Muscle of back (tissue), 11 donors: ENCODE measurements around the gene CSNK1E. TPM values are rescaled to one million over a fixed set of nuclear protein-coding genes. Genes with fewer than 3 reads are reported as not detected.

Source experiments
- DNase-seq, 3 donors: peaks; one replicate each; pipeline versions ENCODE4 v3.0.0 to v3.0.0-alpha.2; 2013
- polyA plus RNA-seq, 10 donors: library from polyadenylated mRNA; unstranded; fragments of 120-200 nt; gene quantifications; one replicate each; pipeline ENCODE4 v1.2.1, GENCODE V29; 2013; ENCODE audit not compliant: insufficient read length in 10 of 10

Gene CSNK1E
- polyA plus RNA-seq, 10 donors: 91.7 to 155 (median 105) TPM

DNA sequence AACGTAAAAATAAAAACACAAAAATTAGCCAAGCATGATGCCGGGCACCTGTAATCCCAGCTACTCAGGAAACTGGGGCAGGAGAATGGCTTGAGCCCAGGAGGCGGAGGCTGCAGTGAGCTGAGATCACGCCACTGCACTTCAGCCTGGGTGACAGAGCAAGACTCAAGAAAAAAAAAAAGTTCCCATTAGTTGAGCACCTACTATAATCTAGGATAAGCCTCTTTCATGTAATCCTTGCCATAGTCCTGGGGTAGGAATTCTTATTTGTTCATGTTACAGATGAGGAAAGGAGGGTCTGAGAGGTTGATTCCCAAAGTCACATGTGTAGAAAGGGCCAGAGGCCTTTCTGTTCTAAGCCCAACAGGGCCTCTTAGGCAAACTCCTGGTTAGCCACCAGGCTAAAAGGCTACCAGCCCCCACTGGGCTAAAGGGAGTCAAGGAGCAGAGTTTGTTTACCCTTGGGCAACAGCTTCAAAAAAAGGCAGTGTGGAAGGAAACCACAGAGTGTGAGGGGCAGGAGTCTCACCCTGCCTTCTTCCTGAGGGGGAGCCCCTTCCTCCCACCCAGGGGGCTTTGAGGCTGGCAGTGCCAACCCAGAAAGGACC lies 21.6 kb upstream of the CSNK1E start:
- DNase-seq: no peak

DNA sequence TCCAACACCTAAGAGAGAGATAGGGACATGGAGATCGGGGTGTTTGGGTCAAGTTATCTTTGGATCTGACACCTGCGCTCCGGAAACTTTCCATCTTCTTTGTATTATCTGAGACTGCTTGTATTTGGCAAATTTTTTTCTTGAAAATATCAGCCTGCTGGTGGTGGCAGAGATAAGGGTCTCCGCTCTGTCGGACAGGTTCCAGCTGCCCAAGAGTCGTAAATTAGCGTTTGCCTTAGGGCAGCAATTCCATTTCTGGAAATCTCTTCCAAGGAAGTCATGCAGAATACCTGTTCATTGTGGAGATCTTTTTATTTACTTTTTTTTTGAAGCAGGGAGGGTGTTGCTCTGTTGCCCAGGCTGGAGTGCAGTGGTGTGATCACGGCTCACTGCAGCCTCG lies 19.5 kb upstream of the CSNK1E start:
- no peak for DNase-seq

DNA sequence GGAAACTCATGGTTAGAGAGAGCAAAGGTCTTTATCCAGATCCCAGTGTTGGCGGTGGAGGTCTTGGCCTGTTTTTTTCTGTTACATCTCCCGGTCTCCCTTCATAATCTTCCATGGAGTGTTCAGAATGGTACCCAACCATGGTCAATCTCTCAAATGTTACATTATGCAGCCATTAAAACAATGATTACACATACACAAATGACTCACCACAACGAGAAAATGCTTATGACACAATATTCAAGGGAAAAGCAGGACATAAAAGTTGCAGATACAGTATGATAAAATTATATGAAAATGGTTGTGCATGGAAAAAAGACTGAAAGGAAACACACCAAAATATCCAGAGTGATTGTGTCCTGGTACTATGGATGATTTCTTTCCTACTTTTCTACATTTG lies 17.8 kb upstream of the CSNK1E start:
- DNase-seq: no peak

DNA sequence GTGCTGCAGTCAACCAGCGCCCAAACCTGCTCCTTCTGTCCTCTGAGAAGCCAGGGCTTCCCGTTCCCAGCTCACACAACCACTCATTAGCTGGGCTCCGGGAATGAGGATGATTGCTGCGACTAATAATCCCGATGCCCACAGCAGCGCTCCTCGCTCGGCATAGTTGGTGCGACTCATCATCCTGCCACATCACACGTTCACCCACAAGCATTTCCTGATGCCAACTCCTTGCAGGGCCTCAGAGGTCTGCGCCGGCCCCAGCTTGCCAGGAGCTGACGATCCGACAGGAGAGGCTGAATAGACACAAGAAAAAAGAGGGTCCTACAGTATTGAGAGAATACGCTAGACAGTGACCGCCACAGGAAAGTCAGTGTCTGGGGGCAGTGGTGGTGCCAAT lies 10.6 kb upstream of the CSNK1E start:
- DNase-seq: peak in 1 of 3 donors; percentile 25

DNA sequence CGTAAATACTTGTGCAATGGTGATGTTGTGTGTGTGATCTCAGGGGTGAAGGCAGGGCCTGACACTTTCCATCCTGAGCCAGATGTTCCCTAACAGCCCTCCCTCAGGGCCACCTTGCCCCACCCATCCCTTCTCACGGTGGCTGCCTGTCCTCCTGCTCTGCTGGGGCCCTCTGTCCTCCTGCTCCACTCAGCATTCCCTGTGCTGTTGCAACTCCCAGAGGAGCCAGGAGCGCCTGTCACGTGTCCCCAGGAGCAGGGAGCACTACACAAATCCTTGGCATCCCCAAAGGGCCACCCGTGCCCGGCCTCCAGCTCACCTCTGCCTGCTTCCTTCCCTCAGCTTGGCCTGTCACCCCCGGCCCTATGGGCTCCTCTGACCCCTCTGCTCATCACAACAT lies 10.2 kb upstream of the CSNK1E start:
- no peak for DNase-seq

DNA sequence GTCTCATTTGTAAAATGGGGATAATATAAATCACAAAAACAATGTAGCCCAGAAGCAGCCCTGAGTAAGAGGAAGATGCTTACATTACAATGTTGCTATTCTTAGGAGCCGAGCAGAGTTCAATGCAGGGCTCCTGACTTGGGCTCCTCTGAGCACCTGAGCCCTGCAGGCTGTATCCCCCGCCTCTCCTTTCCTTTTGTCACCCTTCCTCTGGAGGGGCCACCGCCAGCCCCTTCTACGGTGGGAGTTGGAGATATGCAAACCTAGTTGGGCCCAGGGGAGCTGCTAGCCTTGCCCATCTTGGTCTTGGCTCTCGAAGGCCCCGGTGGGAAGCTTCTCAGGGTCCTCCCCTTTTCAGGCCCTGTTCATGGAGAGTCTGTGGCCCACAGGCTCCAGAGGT lies 8.4 kb upstream of the CSNK1E start:
- DNase-seq: no peak

DNA sequence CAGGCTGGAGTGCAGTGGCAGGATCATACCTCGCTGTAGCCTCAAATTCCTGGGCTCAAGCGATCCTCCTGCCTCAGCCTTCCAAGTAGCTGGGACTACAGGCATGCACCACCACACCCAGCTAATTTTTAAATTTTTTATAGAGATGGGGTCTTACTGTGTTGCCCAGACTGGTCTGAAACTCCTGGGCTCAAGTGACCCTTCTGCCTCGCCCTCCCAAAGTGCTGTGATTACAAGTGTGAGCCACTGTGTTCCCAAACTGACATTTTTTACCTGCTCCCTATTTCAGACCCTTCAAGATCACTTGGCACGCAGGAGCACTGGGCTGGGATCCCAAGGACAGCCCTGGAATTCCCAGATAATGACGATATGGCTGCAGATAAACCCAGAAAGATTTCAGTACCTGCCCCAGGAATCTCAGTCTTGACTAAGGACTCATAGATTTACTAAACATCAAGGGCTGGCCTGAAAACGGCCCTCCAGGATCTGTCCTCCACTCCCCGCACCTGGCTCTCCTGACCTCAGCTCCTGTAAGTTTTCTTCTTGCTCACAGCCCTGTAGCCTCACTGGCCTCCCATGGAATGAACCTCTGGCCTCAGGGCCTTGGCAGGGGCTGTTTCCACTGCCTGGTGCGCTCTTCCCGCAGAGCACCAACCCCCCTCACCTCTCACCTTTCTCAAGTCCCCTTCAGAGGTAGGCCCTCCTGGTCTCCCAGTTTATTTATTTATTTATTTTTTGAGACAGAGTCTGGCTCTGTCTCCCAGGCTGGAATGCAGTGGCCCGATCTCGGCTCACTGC lies 3.6 kb upstream of the CSNK1E start:
- DNase-seq: no peak

DNA sequence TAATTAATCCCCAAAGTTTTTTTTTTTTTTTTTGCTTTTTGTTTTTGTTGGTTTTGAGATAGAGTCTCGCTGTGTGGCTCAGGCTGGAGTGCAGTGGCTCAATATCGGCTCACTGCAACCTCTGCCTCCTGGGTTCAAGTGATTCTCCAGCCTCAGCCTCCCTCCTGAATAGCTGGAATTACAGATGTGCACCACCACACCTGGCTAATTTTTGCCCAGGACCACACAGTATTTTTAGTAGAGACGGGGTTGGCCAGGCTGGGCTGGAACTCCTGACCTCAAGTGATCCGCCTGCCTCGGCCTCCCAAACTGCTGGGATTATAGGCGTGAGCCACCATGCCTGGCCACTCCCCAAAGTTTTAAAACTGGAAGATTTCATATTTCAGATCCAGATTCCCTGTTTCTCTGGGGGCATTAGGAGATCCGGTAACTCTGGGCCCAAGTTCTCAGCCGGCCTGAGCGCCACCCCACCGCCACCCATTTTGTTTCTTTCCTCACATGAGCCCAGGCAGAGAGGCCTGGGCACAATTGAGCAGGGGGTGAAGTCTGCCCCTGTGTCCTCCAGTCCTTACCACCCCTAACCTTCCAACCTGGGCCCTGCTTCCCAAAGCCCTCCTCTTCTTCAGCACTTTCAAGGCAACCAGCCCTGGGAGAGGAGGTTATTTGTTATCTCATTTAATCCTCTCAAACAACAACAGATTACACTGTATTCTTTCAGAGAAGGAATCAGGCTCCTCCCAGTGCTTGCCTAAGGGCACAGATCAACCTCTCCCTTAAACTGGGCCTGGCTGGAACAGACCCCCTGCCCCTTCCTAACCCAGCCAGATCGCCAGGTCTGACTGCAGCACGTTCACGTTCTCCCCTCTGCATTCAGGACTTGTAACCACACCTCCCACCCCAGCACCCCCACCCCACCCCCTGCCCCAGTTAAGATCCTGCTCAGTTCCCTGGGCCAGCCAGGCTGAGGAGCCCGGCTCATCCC lies 1.9 kb upstream of the CSNK1E start:
- no peak for DNase-seq

- DNase-seq: peak; percentile 61 to 83 (median 79)
These were observed 922 bp upstream of the CSNK1E start for GRCh38 chr22:38317995-38318715.

GRCh38 chr22:38316364-38317121 lies 690 bp downstream of the CSNK1E start:
- DNase-seq: peak; percentile 54 to 94 (median 85)

GRCh38 chr22:38315823-38316363 lies 1.3 kb downstream of the CSNK1E start:
- no peak for DNase-seq

- peak in 2 of 3 donors; percentile 43 to 72 for DNase-seq
These were observed 2.1 kb downstream of the CSNK1E start for GRCh38 chr22:38314933-38315822.

GRCh38 chr22:38314051-38314932 lies 2.9 kb downstream of the CSNK1E start:
- peak in 1 of 3 donors; percentile 57 for DNase-seq

DNA sequence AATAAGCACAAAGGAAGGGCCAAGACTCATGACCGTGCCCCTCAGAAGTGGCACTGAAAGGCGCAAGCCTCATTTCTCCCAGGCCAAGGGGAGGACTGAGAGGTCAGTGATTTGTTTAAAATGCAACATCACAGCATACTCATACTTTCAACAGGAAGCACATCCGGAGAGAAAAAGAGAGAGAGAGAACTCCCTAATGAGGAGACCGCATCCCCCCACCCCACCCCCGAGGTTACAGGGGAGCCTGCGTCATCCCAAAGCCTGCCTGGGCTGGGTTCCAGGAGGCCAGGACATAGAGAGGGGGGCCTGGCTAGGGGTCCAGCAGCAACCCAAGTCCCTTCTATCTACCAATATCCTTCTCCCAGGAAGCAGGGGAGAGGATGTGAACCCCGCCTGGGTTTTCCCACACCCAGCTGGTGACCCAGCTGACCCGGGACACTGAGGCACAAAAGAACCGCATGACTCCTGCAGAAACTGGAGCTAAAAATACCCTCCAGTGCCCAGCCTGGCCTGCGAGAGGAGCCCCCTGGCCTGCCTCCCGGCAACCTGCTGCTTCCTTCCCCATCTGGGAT lies 3.8 kb downstream of the CSNK1E start:
- DNase-seq: peak; percentile 70 to 88 (median 80)

DNA sequence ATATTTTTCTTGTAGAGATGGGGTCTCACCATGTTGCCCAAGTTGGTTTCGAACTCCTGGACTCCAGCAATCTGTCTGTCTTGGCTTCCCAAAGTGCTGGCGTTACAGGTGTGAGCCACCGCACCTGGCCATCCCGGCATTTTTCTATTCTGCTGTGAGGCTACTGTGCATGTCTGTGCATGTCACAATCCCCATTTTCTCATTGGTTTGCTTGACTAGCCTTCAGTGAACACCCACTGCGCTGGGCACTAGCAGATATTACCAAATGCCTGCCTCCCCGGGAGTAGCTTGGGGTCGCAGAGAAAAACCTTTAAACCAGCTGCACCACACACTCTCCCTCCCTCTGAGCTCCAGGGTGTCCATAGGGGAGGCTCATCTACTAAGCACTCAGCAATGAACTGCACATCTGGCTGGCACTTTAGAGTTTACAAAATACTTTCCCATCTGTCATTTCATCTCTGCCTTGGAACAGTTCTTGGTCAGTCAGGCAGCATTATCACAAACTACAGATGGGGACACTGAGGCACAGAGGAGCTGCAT lies 4.9 kb downstream of the CSNK1E start:
- no peak for DNase-seq

GRCh38 chr22:38311323-38311620 lies 6.0 kb downstream of the CSNK1E start:
- peak in 1 of 3 donors; percentile 60 for DNase-seq

DNA sequence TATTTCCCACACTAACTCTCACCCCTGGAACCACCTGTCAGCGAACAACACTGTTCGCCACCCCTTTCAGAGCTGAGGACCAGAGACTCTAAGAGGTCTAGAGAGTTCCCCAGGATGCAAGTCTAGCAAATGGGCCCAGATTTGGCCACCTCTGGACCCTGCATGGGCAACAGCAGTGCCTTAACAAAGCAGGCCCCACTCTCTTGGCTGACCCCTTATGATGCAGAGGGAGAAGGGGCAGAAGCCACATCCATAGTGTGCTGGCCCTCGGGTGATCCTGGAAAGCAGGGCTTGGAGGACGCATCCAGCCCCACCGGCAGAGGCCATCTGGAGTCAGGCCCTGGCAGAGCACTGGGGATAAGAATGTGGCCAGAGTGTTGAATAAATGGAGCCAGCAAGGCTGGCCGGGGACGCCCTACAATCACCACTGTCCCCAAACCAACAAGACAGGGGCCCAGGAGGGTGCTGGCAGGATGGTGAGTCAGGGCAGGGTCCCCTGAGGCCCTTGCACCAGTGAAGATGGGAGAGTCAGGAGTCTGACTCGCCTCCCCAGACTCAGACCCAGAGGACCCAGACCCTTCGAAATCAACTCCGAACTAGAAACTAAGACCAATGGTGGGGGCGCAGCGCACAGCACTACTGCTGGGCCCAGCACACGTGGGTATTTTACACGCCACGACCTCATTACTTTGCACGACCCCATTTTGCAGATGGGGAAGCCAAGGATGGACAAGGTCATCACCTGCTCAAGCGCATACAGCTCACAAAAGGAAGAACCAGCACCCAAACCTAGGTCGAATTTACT lies 6.5 kb downstream of the CSNK1E start:
- DNase-seq: no peak
